Measurements from ENCODE around the gene PHF24.

DNA sequence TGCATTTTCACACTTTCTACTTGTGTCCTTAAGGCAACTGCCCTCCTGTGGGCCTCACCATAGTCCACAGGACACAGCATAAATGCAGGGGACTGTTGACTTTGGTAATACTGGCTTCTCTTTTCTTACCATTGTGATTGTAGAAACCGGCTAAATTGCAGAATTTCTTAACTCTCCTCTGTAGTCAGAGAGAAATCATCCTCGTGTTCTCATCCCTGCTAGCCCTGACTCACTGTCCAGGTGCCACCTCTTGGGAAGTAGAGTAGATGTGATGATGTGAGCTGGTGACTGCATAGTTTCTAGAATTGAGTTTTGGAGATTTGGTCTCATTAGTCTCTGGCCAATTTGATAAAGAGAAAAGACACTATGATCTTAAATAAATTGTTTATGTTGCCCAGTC lies 5.5 kb downstream of the PHF24 start:
- TF ChIP-seq, protein P1, sequence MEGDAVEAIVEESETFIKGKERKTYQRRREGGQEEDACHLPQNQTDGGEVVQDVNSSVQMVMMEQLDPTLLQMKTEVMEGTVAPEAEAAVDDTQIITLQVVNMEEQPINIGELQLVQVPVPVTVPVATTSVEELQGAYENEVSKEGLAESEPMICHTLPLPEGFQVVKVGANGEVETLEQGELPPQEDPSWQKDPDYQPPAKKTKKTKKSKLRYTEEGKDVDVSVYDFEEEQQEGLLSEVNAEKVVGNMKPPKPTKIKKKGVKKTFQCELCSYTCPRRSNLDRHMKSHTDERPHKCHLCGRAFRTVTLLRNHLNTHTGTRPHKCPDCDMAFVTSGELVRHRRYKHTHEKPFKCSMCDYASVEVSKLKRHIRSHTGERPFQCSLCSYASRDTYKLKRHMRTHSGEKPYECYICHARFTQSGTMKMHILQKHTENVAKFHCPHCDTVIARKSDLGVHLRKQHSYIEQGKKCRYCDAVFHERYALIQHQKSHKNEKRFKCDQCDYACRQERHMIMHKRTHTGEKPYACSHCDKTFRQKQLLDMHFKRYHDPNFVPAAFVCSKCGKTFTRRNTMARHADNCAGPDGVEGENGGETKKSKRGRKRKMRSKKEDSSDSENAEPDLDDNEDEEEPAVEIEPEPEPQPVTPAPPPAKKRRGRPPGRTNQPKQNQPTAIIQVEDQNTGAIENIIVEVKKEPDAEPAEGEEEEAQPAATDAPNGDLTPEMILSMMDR (IDR thresholded peaks at IDR 0.05) = no peak
- no peak for TF ChIP-seq POLR2A (IDR thresholded peaks at IDR 0.05; ENCODE audit: low read depth)
- TF ChIP-seq POLR2AphosphoS5 (IDR thresholded peaks at IDR 0.05) = no peak
- TF ChIP-seq EP300 (IDR thresholded peaks at IDR 0.05) = no peak
